SK-N-SH (cell line): ENCODE data around the gene SNX9. TPM values are rescaled to one million over a fixed set of nuclear protein-coding genes. Genes with fewer than 3 reads are reported as not detected.

Experiments used
- CTCF ChIA-PET: fragments of 300-600, 350-600 bp; formaldehyde crosslinking; extraction: SDS; loops from one replicate; lab custom pipeline; 2021; lab: Yijun Ruan, JAX
- POLR2A ChIA-PET: fragments of 350-600 bp; sonication (Branson Sonifier 250); formaldehyde crosslinking; extraction: SDS; loops from one replicate; lab custom pipeline; 2020; ENCODE audit warnings: antibody characterized with exemption, inconsistent platforms; lab: Yijun Ruan, JAX
- DNase-seq: peaks from one replicate; pipeline ENCODE4 v3.0.0; 2012
- H2AFZ ChIP-seq: fragments of 200-600 bp; sonication (generic); 2 replicates; pipeline ENCODE4 v1.8.1; 2016; ENCODE audit warnings: antibody characterized with exemption, mild to moderate bottlenecking, low read depth
- H3F3A ChIP-seq: fragments of 200-600 bp; sonication (generic); replicated peaks from 2 replicates; pipeline ENCODE3; 2016; ENCODE audit warnings: antibody characterized with exemption, mild to moderate bottlenecking; ENCODE audit not compliant: insufficient read depth
- H3K27ac ChIP-seq, 2 experiments: fragments of 200-500 bp in 1 of 2; fragments of 200-600 bp in 1 of 2; sonication (Bioruptor generic) in 1 of 2; sonication (generic), shearing (Covaris generic) in 1 of 2; 2 replicates each; pipeline versions ENCODE4 v1.5.1 to v1.6.1; 2014 to 2016; ENCODE audit warnings: low read depth in 2 of 2, inconsistent platforms in 1 of 2, low read length in 1 of 2, mild to moderate bottlenecking in 1 of 2, mixed read lengths in 1 of 2
- H3K27me3 ChIP-seq: fragments of 200-600 bp; sonication (generic), shearing (Covaris generic); 2 replicates; pipeline ENCODE4 v1.6.1; 2016; ENCODE audit warnings: mixed run types; ENCODE audit not compliant: insufficient read depth
- H3K36me3 ChIP-seq, 2 experiments: fragments of 200-500 bp in 1 of 2; fragments of 200-600 bp in 1 of 2; sonication (Bioruptor generic) in 1 of 2; sonication (generic) in 1 of 2; replicated peaks in 1 of 2; 2 replicates each; pipeline versions ENCODE3 to v1.5.1; 2014 to 2016; ENCODE audit warnings: low read length in 1 of 2, mild to moderate bottlenecking in 1 of 2; ENCODE audit not compliant: insufficient read depth in 2 of 2, control insufficient read depth in 1 of 2
- H3K4me1 ChIP-seq, 2 experiments: fragments of 200-500 bp in 1 of 2; fragments of 200-600 bp in 1 of 2; sonication (Bioruptor generic) in 1 of 2; sonication (generic), shearing (Covaris generic) in 1 of 2; 2 replicates each; pipeline versions ENCODE4 v1.5.1 to v1.6.1; 2014 to 2016; ENCODE audit warnings: low read depth in 1 of 2, low read length in 1 of 2, mixed run types in 1 of 2; ENCODE audit not compliant: insufficient read depth in 2 of 2, control insufficient read depth in 1 of 2
- H3K4me2 ChIP-seq: fragments of 200-600 bp; sonication (generic), shearing (Covaris generic); 2 replicates; pipeline ENCODE4 v1.6.1; 2017; ENCODE audit warnings: mixed run types
- H3K4me3 ChIP-seq, 2 experiments: fragments of 200-500 bp in 1 of 2; fragments of 200-600 bp in 1 of 2; sonication (Bioruptor generic) in 1 of 2; sonication (generic), shearing (Covaris generic) in 1 of 2; 2 replicates each; pipeline versions ENCODE4 v1.5.1 to v1.8.1; 2014 to 2016; ENCODE audit warnings: low read depth in 2 of 2, inconsistent platforms in 1 of 2, low read length in 1 of 2, mild to moderate bottlenecking in 1 of 2, mixed read lengths in 1 of 2, moderate library complexity in 1 of 2
- H3K79me2 ChIP-seq: fragments of 200-600 bp; sonication (generic); 2 replicates; pipeline ENCODE4 v1.8.1; 2017; ENCODE audit warnings: mild to moderate bottlenecking; ENCODE audit not compliant: insufficient read depth
- H3K9ac ChIP-seq: fragments of 200-600 bp; sonication (generic); 2 replicates; pipeline ENCODE4 v1.6.1; 2017; ENCODE audit warnings: mixed run types
- H3K9me2 ChIP-seq: fragments of 200-600 bp; sonication (generic); 2 replicates; pipeline ENCODE4 v1.6.1; 2017; ENCODE audit warnings: mixed run types
- H3K9me3 ChIP-seq: fragments of 200-600 bp; sonication (generic); 2 replicates; pipeline ENCODE4 v1.6.1; 2017; ENCODE audit warnings: mixed run types, mild to moderate bottlenecking, moderate library complexity
- H4K20me1 ChIP-seq: fragments of 200-600 bp; sonication (generic); 2 replicates; pipeline ENCODE4 v1.6.1; 2017; ENCODE audit warnings: mild to moderate bottlenecking, mixed run types; ENCODE audit not compliant: insufficient read depth
- CHD2 ChIP-seq: fragments of 150-350 bp; IDR thresholded peaks from 2 replicates; pipeline ENCODE4 v1.6.1; 2018; ENCODE audit warnings: low read length; ENCODE audit not compliant: partially characterized antibody
- CTCF ChIP-seq: fragments of 200-600 bp; sonication (generic); IDR thresholded peaks from 2 replicates; pipeline ENCODE4 v1.6.1; 2017; ENCODE audit warnings: antibody characterized with exemption, mild to moderate bottlenecking, moderate library complexity
- EP300 ChIP-seq, 2 experiments: IDR thresholded peaks; 2 replicates each; pipeline versions ENCODE4 v1.4.0 to v1.6.1; 2012; ENCODE audit warnings: borderline replicate concordance in 1 of 2, low read depth in 1 of 2, low read length in 1 of 2
- EZH2phosphoT487 ChIP-seq: fragments of 200-600 bp; sonication (generic); IDR thresholded peaks from 2 replicates; pipeline ENCODE4 v1.6.1; 2017; ENCODE audit warnings: low read depth, mixed run types, mild to moderate bottlenecking, antibody characterized with exemption, moderate library complexity, borderline replicate concordance
- FOSL2 ChIP-seq: IDR thresholded peaks from 2 replicates; pipeline ENCODE4 v1.4.0; 2012; ENCODE audit warnings: low read depth, mild to moderate bottlenecking, moderate library complexity, borderline replicate concordance
- FOXJ3 ChIP-seq: sonication (generic); formaldehyde crosslinking; IDR thresholded peaks from 2 replicates; pipeline ENCODE4 v1.5.1; 2020; ENCODE audit warnings: mild to moderate bottlenecking, missing genetic modification reagents
- FOXM1 ChIP-seq: IDR thresholded peaks from 2 replicates; pipeline ENCODE4 v1.4.0; 2012; ENCODE audit warnings: low read depth, mild to moderate bottlenecking
- GABPA ChIP-seq: IDR thresholded peaks from 2 replicates; pipeline ENCODE4 v1.4.0; 2012; ENCODE audit warnings: low read depth, mild to moderate bottlenecking
- IRF3 ChIP-seq: fragments of 150-350 bp; IDR thresholded peaks from 2 replicates; pipeline ENCODE4 v1.6.1; 2016; ENCODE audit warnings: mild to moderate bottlenecking, low read depth, low read length
- MAX ChIP-seq: IDR thresholded peaks from 2 replicates; pipeline ENCODE4 v1.4.0; 2012; ENCODE audit warnings: low read depth
- MXI1 ChIP-seq: IDR thresholded peaks from 2 replicates; pipeline ENCODE4 v1.6.1; 2012; ENCODE audit warnings: mild to moderate bottlenecking, low read depth, low read length, improper control_type of control experiment
- POLR2AphosphoS5 ChIP-seq: IDR thresholded peaks from 2 replicates; pipeline ENCODE4 v1.6.1; 2012; ENCODE audit warnings: low read depth, low read length
- RAD21 ChIP-seq: IDR thresholded peaks from 2 replicates; pipeline ENCODE4 v1.6.1; 2012; ENCODE audit warnings: mild to moderate bottlenecking, low read length
- REST ChIP-seq: IDR thresholded peaks from 2 replicates; pipeline ENCODE4 v1.6.1; 2012; ENCODE audit warnings: mild to moderate bottlenecking, low read depth, low read length, moderate library complexity
- RFX5 ChIP-seq: IDR thresholded peaks from 2 replicates; pipeline ENCODE4 v1.6.1; 2012; ENCODE audit warnings: mild to moderate bottlenecking, improper control_type of control experiment, low read length
- RXRA ChIP-seq: IDR thresholded peaks from 2 replicates; pipeline ENCODE4 v1.4.0; 2012; ENCODE audit warnings: low read depth, mild to moderate bottlenecking, borderline replicate concordance
- TAF1 ChIP-seq: IDR thresholded peaks from 2 replicates; pipeline ENCODE4 v1.6.1; 2012; ENCODE audit warnings: low read depth, mild to moderate bottlenecking, low read length, moderate library complexity, borderline replicate concordance
- USF1 ChIP-seq: IDR thresholded peaks from 2 replicates; pipeline ENCODE4 v1.4.0; 2012; ENCODE audit warnings: low read depth, borderline replicate concordance
- USF2 ChIP-seq: fragments of 150-350 bp; IDR thresholded peaks from 2 replicates; pipeline ENCODE4 v1.6.1; 2017; ENCODE audit warnings: antibody characterized with exemption, low read length, low read depth, borderline replicate concordance
- YY1 ChIP-seq: IDR thresholded peaks from 2 replicates; pipeline ENCODE4 v1.4.0; 2012; ENCODE audit warnings: low read depth, mild to moderate bottlenecking
- WGBS: methylation state at CpG from one replicate; pipeline ENCODE4 v1.1.6; 2017; ENCODE audit warnings: low lambda C conversion rate; 5-methylcytosine and 5-hydroxymethylcytosine counted together
- polyA plus RNA-seq, 3 experiments: library from polyadenylated mRNA; depleted of rRNA; stranded (reverse); fragments of >200 nt; gene quantifications; 2 replicates each; pipeline ENCODE4 v1.2.3, GENCODE V29; 2012

Gene SNX9
- polyA plus RNA-seq, 1 of the 3 experiments (the other 2 are of a cell fraction), result 31.6 TPM

GRCh38 chr6:157809613-157810012, 13.4 kb upstream of the SNX9 start:
- H3F3A ChIP-seq, result peaks cover 7% of the 10 kb centered on the region
- no peaks in the 10 kb centered on the region for H3K79me2 ChIP-seq
- H2AFZ ChIP-seq, result no peak overlapping the region
- no peak overlapping the region for H3K4me3 ChIP-seq
- H3K36me3 ChIP-seq, result no peaks in the 10 kb centered on the region
- 0% methylated on average over 1 of the region's 1 CpG for WGBS
- TF ChIP-seq YY1, result no peak
- TF ChIP-seq FOXJ3 (CRISPR knock-in tag), result no peak
- no peak for TF ChIP-seq TAF1
- no peak for TF ChIP-seq FOXM1
- no peak for TF ChIP-seq POLR2AphosphoS5
- no peak for TF ChIP-seq MAX
- no peak for TF ChIP-seq GABPA
- TF ChIP-seq IRF3, result no peak
- no peak for TF ChIP-seq USF1
- no peak for TF ChIP-seq RAD21
- no peak for TF ChIP-seq CHD2
- no peak for TF ChIP-seq REST
- TF ChIP-seq FOSL2, result no peak
- no peak for TF ChIP-seq RXRA
- TF ChIP-seq RFX5, result no peak
- no peak for TF ChIP-seq MXI1
- no peak for TF ChIP-seq USF2
- no peak for TF ChIP-seq CTCF
- TF ChIP-seq EZH2phosphoT487, result no peak
- no peak for TF ChIP-seq EP300 (IDR thresholded peaks at IDR 0.05; ENCODE audit: borderline replicate concordance in 1 of 2, low read depth in 1 of 2, low read length in 1 of 2)
- no peak overlapping the region for H3K4me2 ChIP-seq
- no peak overlapping the region for H3K27ac ChIP-seq
- no peaks in the 10 kb centered on the region for H4K20me1 ChIP-seq
- no peaks in the 10 kb centered on the region for H3K9me3 ChIP-seq
- no peaks in the 10 kb centered on the region for H3K9me2 ChIP-seq
- H3K4me1 ChIP-seq, result 0 out of 4 replicates have a peak, but pooled peaks cover 0 to 4% of the 10 kb centered on the region in 2 experiments
- DNase-seq, result no peak
- ChIA-PET CTCF (no interaction called here), POLR2A (no interaction called here)
- no peak overlapping the region for H3K9ac ChIP-seq
- H3K27me3 ChIP-seq, result no peaks in the 10 kb centered on the region
